Activated naive CD4-positive, alpha-beta T cell treated with anti-CD3 and anti-CD28 coated beads for 36 hours (primary cell): ENCODE data around the gene SH3D19. TPM values are rescaled to one million over a fixed set of nuclear protein-coding genes. Genes with fewer than 3 reads are reported as not detected.
"Not testable (repeated sequence)": the region's sequence is repeated elsewhere in the genome, so short reads cannot be mapped to it uniquely, and the experiment has no call there.

Source experiments
- CTCF ChIA-PET: fragments of 350-600 bp; sonication (Branson Sonifier 250); formaldehyde crosslinking; loops from one replicate; lab custom pipeline; 2021; ENCODE audit warnings: antibody characterized with exemption; lab: Charles Lee
- DNase-seq: peaks from one replicate; pipeline ENCODE4 v3.0.0-alpha.2; 2020
- H3K27ac Mint-ChIP-seq: one replicate; pipeline ENCODE4 v1.8.0; 2021; ENCODE audit warnings: mild to moderate bottlenecking, mixed read lengths
- H3K27me3 Mint-ChIP-seq: one replicate; pipeline ENCODE4 v1.8.0; 2021; ENCODE audit warnings: low read depth, mixed read lengths
- H3K36me3 Mint-ChIP-seq: one replicate; pipeline ENCODE4 v1.8.0; 2021; ENCODE audit warnings: low read depth, mixed read lengths
- H3K4me1 Mint-ChIP-seq: one replicate; pipeline ENCODE4 v1.8.0; 2021; ENCODE audit warnings: low read depth, mixed read lengths
- H3K4me3 Mint-ChIP-seq: one replicate; pipeline ENCODE4 v1.8.0; 2021; ENCODE audit warnings: mild to moderate bottlenecking, moderate library complexity, mixed read lengths
- H3K9me3 Mint-ChIP-seq: one replicate; pipeline ENCODE4 v1.8.0; 2021; ENCODE audit warnings: mixed read lengths
- intact Hi-C: fragments of 100-400 bp; cut with micrococcal nuclease; formaldehyde crosslinking; loops from one replicate; pipeline ENCODE4 v1.15.1; 2023
- total RNA-seq, 2 experiments: library from RNA; stranded (reverse); gene quantifications; one replicate each; pipeline ENCODE4 v1.2.3, GENCODE V29; 2021

Gene SH3D19
- total RNA-seq, 2 experiments from 2014 or later = not detected

DNA sequence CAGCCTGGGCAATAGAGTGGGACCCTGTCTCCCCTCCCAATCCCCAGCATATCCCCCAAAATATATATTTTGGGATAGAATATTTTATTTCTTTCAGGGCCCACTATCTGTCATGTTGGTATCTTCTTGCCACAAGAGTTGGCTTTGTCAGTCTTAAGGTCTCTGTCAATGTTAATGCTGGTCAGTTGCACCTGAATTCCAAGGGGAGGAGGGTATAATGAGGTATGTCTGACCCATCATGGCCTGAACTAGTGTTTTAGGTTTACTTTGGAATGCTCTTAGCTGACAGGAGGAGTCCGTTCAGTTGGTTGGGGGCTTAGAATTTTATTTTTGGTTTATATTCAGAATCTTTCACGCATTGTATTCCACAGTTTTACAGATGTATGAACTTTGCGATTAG lies 232.2 kb downstream of the SH3D19 start:
- H3K27me3 Mint-ChIP-seq = peaks cover 4% of the 10 kb centered on the region
- no peaks in the 10 kb centered on the region for H3K9me3 Mint-ChIP-seq
- no peak overlapping the region for H3K4me3 Mint-ChIP-seq

DNA sequence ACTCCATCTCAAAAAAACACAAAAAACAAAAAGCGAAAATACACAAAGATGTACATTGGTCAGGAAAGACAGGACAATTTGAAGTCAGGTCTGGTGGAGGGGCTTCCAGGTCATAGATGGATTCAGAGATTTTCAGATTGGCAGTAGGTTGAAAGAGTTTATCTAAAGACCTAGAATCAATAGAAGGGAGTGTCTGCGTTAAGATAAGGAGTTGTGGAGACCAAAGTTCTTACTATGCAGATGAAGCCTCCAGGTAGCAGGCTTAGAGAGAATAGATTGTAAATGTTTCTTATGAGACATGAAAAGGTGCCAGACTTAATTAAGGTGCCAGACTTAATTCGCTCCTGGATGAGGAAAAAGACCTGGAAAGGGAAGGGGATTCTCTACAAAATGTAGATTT lies 232.9 kb downstream of the SH3D19 start:
- CTCF ChIA-PET = no interaction called here
- no peaks in the 10 kb centered on the region for H3K9me3 Mint-ChIP-seq
- peaks cover 6% of the 10 kb centered on the region for H3K27me3 Mint-ChIP-seq
- intact Hi-C loops = loop anchor here (10.0 kb wide), 2 partner anchors 1012 to 1682 kb away; partner anchors contain the start of genes ARFIP1 and TIGD4
- H3K27ac Mint-ChIP-seq = no peak overlapping the region
- no peaks in the 10 kb centered on the region for H3K36me3 Mint-ChIP-seq
- H3K4me3 Mint-ChIP-seq = no peak overlapping the region
- no peak for DNase-seq
- peaks cover 2% of the 10 kb centered on the region for H3K4me1 Mint-ChIP-seq

More for the DNA sequence above, 232.2 kb downstream of the SH3D19 start:
- intact Hi-C loops = loop anchor here (10.0 kb wide), 2 partner anchors 1012 to 1682 kb away; partner anchors contain the start of genes ARFIP1 and TIGD4
- no peak for DNase-seq
- H3K27ac Mint-ChIP-seq = no peak overlapping the region
- peaks cover 5% of the 10 kb centered on the region for H3K4me1 Mint-ChIP-seq
- no peaks in the 10 kb centered on the region for H3K36me3 Mint-ChIP-seq
- CTCF ChIA-PET = no interaction called here

DNA sequence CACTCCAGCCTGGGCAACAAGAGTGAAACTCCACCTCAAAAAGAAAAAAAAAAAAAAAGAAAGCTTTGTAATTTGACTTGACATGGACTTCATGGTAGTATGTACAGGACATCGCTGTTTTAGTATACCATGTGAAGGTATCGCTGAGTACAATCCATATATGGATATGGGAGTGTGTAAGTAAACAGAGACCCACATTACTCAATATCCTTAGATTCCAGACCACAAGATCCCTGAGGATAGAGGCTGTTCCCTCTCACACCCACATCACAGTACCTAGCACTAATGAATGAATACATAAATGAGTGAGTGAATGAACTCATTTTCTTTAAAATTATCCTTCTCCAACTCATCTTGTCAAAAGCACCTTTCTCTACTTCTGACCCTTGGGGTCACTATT lies 234.4 kb downstream of the SH3D19 start:
- no peak overlapping the region for H3K27ac Mint-ChIP-seq
- H3K27me3 Mint-ChIP-seq = peaks cover 6% of the 10 kb centered on the region
- H3K9me3 Mint-ChIP-seq = no peaks in the 10 kb centered on the region
- no peak for DNase-seq
- no peaks in the 10 kb centered on the region for H3K36me3 Mint-ChIP-seq
- intact Hi-C loops = loop anchor here (10.0 kb wide), 2 partner anchors 1014 to 1684 kb away; partner anchors contain the start of genes ARFIP1 and TIGD4
- no peak overlapping the region for H3K4me3 Mint-ChIP-seq
- CTCF ChIA-PET = no interaction called here
- peaks cover 2% of the 10 kb centered on the region for H3K4me1 Mint-ChIP-seq

DNA sequence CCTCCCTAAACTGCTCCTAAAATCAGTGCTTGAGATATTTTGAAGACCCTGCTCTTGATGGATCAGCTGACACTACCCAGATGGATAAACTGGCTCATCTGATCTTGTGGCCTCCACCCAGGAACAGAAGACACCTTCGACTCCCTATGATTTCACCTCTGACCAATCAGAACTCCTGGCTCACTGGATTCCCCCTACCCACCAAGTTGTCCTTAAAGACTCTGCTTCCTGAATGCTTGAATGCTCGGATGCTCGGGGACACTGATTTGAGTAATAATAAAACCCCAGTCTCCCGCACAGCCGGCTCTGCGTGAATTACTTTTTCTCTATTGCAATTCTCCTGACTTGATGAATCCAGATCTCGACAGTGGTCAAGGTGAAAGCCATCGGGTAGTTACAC lies 237.9 kb downstream of the SH3D19 start:
- H3K27ac Mint-ChIP-seq = no peak overlapping the region
- DNase-seq = no peak
- no peaks in the 10 kb centered on the region for H3K36me3 Mint-ChIP-seq
- H3K27me3 Mint-ChIP-seq = peaks cover 2% of the 10 kb centered on the region
- no peak overlapping the region for H3K4me3 Mint-ChIP-seq
- no peaks in the 10 kb centered on the region for H3K4me1 Mint-ChIP-seq
- CTCF ChIA-PET = interaction anchor here (0.6 kb wide), 1 partner anchor 468 kb away, joined by 3 read pairs; no protein-coding TSS in a partner anchor
- no peaks in the 10 kb centered on the region for H3K9me3 Mint-ChIP-seq
- intact Hi-C loops = no loop called here

DNA sequence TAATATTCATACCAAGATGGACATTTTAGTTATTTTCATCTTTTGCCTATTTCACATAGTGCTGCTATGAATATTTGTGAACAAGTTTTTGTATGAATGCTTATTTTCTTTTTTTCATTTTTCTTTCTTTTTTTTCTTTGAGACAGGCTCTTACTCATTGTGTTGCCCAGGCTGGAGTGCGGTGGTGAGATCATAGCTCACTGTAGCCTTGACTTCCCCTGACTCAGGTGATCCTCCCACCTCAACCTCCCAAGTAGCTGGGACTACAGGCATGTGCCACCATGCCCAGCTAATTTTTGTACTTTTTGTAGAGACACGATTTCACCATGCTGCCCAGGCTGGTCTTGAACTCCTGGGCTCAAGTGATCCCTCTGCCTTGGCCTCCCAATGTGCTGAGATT lies 247.4 kb downstream of the SH3D19 start:
- intact Hi-C loops, H3K4me1 Mint-ChIP-seq, H3K9me3 Mint-ChIP-seq, H3K27me3 Mint-ChIP-seq, H3K36me3 Mint-ChIP-seq, H3K4me3 Mint-ChIP-seq, H3K27ac Mint-ChIP-seq: not testable (repeated sequence)
- CTCF ChIA-PET = interaction anchor here (0.6 kb wide), 1 partner anchor 11 kb away, joined by 3 read pairs; no protein-coding TSS in a partner anchor
- DNase-seq = peak; percentile 28

DNA sequence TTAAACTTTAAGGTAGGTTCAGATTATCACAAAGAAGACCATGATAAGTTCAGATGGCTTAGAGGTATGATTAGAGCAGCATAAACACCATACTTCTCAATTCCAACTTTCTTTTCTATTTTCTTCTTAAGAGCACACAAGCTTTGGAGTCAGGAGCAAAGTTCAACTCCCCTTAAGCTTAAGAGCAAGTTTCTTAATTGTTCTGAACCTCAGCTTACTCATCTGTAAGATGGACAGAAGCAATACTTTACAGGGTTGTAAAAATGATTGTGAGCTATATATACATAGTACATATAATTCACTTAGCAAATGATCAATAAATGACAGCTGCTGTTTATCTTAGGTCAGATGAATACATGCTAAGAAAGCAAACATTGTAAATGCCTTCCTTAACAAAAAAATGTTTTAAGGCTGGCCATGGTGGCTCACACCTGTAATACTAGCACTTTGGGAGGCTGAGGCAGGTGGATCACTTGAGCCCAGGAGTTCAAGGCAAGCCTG lies 250.9 kb downstream of the SH3D19 start:
- Mint-ChIP-seq H3K27me3 (peaks cover 3% of the 10 kb centered on the region), H3K4me3 (no peak overlapping the region), H3K27ac (no peak overlapping the region), H3K9me3 (no peaks in the 10 kb centered on the region), H3K4me1 (no peaks in the 10 kb centered on the region), H3K36me3 (no peaks in the 10 kb centered on the region)
- CTCF ChIA-PET = interaction anchor here (0.6 kb wide), 1 partner anchor 230 kb away, joined by 3 read pairs; no protein-coding TSS in a partner anchor
- DNase-seq = no peak
- intact Hi-C loops = no loop called here

Other genes starting within 250 kb of the SH3D19 start
- 1,000 to 10,000 TPM; 3,793 to 3,917 TPM for gene RPS3A, start 226.0 kb downstream of the SH3D19 start, total RNA-seq
- not detected for gene PRSS48, start 48.4 kb downstream of the SH3D19 start, total RNA-seq
- under 1 TPM; 0.07 to 0.17 TPM for gene FHIP1A, start 83.6 kb upstream of the SH3D19 start, total RNA-seq